ENCODE data around the gene SLC38A6. TPM values are rescaled to one million over a fixed set of nuclear protein-coding genes. Genes with fewer than 3 reads are reported as not detected.
A peak's percentile ranks its signal among the peaks of the same experiment; 100 is the strongest.

SLC38A6 gene
- total RNA-seq, 2 donors from 2014 or later: 5.9 to 9.0 TPM

GRCh38 chr14:60974090-60974651 is 6.9 kb upstream of the SLC38A6 start:
- ATAC-seq (no peak), DNase-seq (no peak)
- intact Hi-C loops (cut with DNase I): no loop called here

- DNase-seq (no peak), ATAC-seq (no peak)
Observed at GRCh38 chr14:60975551-60975950, 5.5 kb upstream of the SLC38A6 start.

GRCh38 chr14:60977847-60978246 is 3.2 kb upstream of the SLC38A6 start:
- intact Hi-C loops (cut with DNase I): no loop called here
- DNase-seq (no peak), ATAC-seq (no peak)

More at GRCh38 chr14:60975551-60975950, 5.5 kb upstream of the SLC38A6 start:
- intact Hi-C loops (cut with DNase I): no loop called here

GRCh38 chr14:60981633-60982455 is 799 bp downstream of the SLC38A6 start:
- intact Hi-C loops (cut with DNase I): loop anchor here in 1 of 2 donors (10.0 kb wide), 1 partner anchor 257 kb away; the partner anchor contains the start of gene SIX4
- ATAC-seq: peak in 1 of 2 donors; percentile 49
- DNase-seq: no peak

- intact Hi-C loops (cut with DNase I): loop anchor here in 1 of 2 donors (10.0 kb wide), 1 partner anchor 259 kb away; the partner anchor contains the start of gene SIX4
Observed at GRCh38 chr14:60984196-60984595, 3.2 kb downstream of the SLC38A6 start.

DNA sequence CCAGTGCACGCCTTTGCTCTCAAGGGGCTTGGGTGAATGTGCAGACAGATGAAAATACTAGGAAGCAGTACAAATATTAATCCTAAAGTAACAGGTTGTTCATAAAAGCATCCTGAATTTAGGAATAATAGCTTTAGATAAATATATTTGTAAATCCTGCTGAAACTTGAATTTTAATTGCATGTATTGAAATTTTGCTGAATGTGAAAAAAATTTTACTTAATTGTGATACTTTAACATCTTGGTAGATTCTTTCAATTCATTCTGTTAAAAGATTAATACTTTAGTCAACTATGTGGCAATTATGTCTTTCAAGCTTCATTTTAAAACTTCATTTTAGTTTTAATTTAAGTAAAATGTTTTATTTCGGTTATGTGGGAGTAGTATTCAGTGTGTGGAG is 5.5 kb downstream of the SLC38A6 start:
- intact Hi-C loops (cut with DNase I): loop anchor here in 1 of 2 donors (10.0 kb wide), 1 partner anchor 262 kb away; the partner anchor contains the start of gene SIX4
- ATAC-seq: no peak
- DNase-seq: no peak

More at GRCh38 chr14:60984196-60984595, 3.2 kb downstream of the SLC38A6 start:
- DNase-seq (no peak), ATAC-seq (no peak)

GRCh38 chr14:60989599-60989998 is 8.6 kb downstream of the SLC38A6 start:
- DNase-seq (no peak), ATAC-seq (no peak)
- intact Hi-C loops (cut with DNase I): loop anchor here in 1 of 2 donors (10.0 kb wide), 1 partner anchor 265 kb away; the partner anchor contains the start of gene SIX4

DNA sequence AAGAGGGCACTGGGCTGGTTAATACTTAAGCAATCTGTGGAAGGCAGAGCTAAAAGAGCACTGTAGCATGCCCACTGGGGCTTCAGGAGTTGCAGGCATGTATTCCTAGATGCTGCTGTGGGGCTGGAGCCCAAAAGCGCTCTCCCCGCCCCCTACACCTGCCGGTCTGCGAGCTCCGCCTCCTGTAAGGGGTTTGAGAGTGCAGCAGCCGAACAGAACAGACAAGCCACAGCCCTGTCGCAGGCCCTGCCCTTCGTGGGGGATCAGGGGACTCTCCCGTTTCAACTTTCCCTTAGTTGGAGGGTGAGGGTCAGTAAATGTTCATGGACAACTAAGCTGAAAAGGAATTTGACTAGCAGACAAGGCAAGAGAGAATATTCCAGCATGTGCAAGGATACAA is 17.6 kb downstream of the SLC38A6 start:
- DNase-seq (no peak), ATAC-seq (no peak)
- intact Hi-C loops (cut with DNase I): no loop called here

DNA sequence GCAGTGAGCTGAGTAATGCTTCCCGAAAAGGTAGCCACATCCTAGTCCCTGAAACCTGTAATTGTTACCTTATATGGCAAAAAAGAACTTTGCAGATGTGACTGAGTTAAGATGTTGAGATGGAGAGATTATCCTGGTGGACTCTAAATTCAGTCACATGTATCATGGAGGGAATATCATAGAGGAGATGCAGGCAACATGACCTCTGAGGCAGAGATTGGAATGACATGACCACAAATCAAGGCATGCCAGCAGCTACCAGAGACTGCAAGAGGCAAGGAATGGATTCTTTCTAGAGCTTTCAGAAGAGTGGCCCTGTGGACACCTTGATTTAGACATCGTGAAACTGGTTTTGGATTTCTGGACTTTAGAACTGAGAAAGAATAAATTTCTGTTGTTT is 18.5 kb downstream of the SLC38A6 start:
- no peak for ATAC-seq
- no peak for DNase-seq
- intact Hi-C loops (cut with DNase I): no loop called here

DNA sequence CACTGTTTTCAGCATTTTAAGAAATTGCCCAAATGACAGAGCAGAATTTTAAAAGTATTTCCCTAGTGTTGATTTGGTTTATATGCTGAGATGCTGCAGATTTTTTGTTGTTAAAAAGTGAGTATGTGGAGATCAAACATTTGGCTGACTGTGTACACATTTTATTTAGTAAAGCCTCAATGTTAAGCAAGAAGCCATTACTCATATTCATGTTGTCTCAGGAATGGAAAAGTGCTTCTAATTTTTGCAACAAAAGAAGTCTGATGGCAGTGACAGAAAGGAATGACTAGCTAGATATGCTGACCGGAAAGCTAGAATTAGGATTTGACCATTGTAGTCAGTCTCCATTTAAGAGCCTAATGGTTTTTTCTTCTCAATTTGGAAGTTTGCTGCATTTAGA is 22.5 kb downstream of the SLC38A6 start:
- no peak for ATAC-seq
- no peak for DNase-seq
- intact Hi-C loops (cut with DNase I): no loop called here

DNA sequence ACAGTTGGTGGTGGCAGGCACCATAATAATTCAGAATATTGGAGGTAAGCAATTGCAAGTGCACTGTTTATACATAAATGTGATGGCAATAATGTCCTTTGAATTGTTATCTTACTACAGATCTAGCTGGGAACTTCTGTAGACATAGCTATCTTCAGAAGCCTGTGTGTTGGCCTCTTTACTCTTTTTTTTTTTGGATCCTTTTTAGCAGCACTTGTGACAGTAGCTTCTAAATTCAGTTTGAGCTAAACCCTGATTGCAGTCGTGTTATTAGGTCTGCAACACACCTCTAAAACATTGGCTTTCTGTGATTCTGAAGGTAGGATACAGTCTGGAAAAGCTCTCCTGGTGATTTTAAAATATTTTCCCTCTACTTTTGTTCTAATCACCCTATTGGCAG is 38.5 kb downstream of the SLC38A6 start:
- intact Hi-C loops (cut with DNase I): no loop called here
- ATAC-seq (no peak), DNase-seq (no peak)

GRCh38 chr14:61025251-61026223 is 44.5 kb downstream of the SLC38A6 start:
- peak; percentile 40 for DNase-seq
- peak; percentile 49 to 59 for ATAC-seq
- intact Hi-C loops (cut with DNase I): loop anchor here in 1 of 2 donors (2.0 kb wide), 2 partner anchors 227 to 401 kb away; no protein-coding TSS in a partner anchor

DNA sequence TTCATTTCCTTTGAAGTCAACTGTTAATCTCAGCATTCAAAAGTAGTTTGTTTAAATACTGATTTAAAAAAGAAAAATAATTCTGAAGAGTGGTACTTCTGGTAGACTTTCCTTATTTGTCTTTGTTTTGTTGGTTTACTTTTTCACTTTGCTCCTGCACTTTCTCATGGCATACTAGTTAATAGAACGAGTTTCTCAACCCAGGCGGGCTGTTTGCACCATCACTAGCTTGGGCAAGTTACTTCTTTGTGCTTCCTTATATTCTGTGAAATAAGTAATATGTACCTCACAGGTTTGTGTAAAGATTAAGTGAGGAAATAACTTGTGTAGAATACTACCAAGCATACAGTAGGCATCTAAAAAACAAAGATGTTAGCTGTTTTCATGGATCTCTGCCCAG is 45.5 kb downstream of the SLC38A6 start:
- no peak for ATAC-seq
- DNase-seq: no peak
- intact Hi-C loops (cut with DNase I): loop anchor here in 1 of 2 donors (2.0 kb wide), 1 partner anchor 226 kb away; no protein-coding TSS in a partner anchor

- DNase-seq: no peak
- intact Hi-C loops (cut with DNase I): no loop called here
- ATAC-seq: no peak
Observed at GRCh38 chr14:61031026-61031425, 50.0 kb downstream of the SLC38A6 start.

- no peak for ATAC-seq
- intact Hi-C loops (cut with DNase I): no loop called here
- DNase-seq: no peak
Observed at GRCh38 chr14:61033054-61033453, 52.0 kb downstream of the SLC38A6 start.

GRCh38 chr14:61033855-61034254 is 52.8 kb downstream of the SLC38A6 start:
- intact Hi-C loops (cut with DNase I): no loop called here
- DNase-seq (no peak), ATAC-seq (no peak)

GRCh38 chr14:61034416-61035120 is 53.5 kb downstream of the SLC38A6 start:
- no peak for DNase-seq
- no peak for ATAC-seq
- intact Hi-C loops (cut with DNase I): no loop called here

DNA sequence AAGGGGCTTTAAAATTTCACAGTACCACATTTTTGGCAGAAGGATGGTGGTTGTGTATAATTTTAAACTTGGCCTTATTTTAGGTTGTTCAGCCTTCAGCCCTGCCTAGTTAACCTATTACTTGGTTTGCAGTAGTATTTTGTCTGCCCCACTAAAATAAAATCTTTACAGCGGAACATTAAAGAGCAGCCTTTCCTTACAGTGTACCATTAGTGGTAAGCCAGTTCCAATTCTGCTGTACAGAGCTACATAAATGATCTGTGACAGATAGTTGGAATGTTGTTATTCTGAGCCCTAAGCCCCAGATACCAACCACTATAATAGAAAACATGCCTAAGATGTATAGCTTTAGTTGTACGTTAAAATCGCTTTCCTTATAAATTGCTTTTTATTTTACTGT is 56.2 kb downstream of the SLC38A6 start:
- DNase-seq: no peak
- intact Hi-C loops (cut with DNase I): no loop called here
- no peak for ATAC-seq

- intact Hi-C loops (cut with DNase I): no loop called here
- no peak for DNase-seq
- no peak for ATAC-seq
Observed at GRCh38 chr14:61041704-61042103, 60.7 kb downstream of the SLC38A6 start.

Data from left cardiac atrium (tissue), 4 donors.